ENCODE results near the gene CEP135.

CEP135 gene

DNA sequence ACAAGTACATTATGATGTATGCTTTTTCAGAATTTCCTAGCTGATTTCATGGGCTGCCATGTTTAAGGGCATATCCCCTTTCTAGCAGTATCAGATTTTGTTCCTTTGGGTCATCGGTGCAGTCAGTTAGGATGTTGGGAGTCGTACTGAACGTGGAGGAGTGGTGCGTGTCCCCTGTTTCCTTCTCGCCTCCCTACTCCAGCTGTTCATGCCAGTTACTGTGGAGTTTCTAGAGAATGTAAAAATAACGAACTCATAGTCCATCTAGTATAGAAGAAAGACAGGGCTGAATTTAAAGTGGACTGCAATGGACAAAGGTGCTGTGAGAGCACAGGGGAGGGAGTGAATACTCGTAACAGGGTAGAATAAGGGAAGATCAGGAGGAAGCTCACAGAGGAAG, 111.3 kb downstream of the CEP135 start:
- Histone ChIP-seq H3K27ac (replicated peaks; ENCODE audit: low read length) (no peak overlapping the region), H3K4me1 (ENCODE audit: control insufficient read depth in 2 of 2, insufficient read depth in 1 of 2, low read depth in 1 of 2, low read length in 2 of 2) (peaks cover 8 to 13% of the 10 kb centered on the region in 2 donors), H2BK15ac (ENCODE audit: low read length) (no peak overlapping the region), H3K79me1 (ENCODE audit: low read depth, low read length) (peaks cover 1% of the 10 kb centered on the region), H3K14ac (ENCODE audit: low read length) (no peak overlapping the region), H3K27me3 (ENCODE audit: control insufficient read depth in 3 of 3, insufficient read depth in 3 of 3, low read depth in 1 of 3, low read length in 3 of 3) (no peaks in the 10 kb centered on the region), H2BK12ac (ENCODE audit: low read length) (no peak overlapping the region), H4K91ac (ENCODE audit: low read depth, low read length, poor library complexity) (no peak overlapping the region), H3K23ac (ENCODE audit: low read depth, low read length, poor library complexity) (no peak overlapping the region), H3K4me2 (ENCODE audit: insufficient read depth, low read length, poor library complexity, severe bottlenecking) (no peak overlapping the region), H2AK5ac (ENCODE audit: low read depth, low read length) (no peak overlapping the region), H3K4me3 (ENCODE audit: low read length in 2 of 2) (no peak overlapping the region), H2BK120ac (ENCODE audit: low read depth, low read length) (no peak overlapping the region), H4K8ac (ENCODE audit: low read depth, low read length) (no peak overlapping the region), H3K9ac (ENCODE audit: low read depth, low read length, poor library complexity) (no peak overlapping the region), H3K18ac (ENCODE audit: low read length) (no peak overlapping the region), H3K36me3 (replicated peaks in 1 of 2; ENCODE audit: control insufficient read depth in 2 of 2, insufficient read depth in 2 of 2, low read length in 2 of 2) (peaks cover 1 to 41% of the 10 kb centered on the region in 2 donors), H2AFZ (ENCODE audit: low read length) (no peak overlapping the region), H3K9me3 (replicated peaks in 1 of 2; ENCODE audit: control insufficient read depth in 2 of 2, insufficient read depth in 1 of 2, low read depth in 1 of 2, low read length in 2 of 2) (peaks cover 0 to 11% of the 10 kb centered on the region in 2 donors), H2BK5ac (ENCODE audit: low read length) (no peak overlapping the region), H3K4ac (ENCODE audit: low read length) (no peak overlapping the region)
- DNase-seq (ENCODE audit: low spot score) = no peak
- no CpG with 5 or more reads among the region's 7 CpGs for WGBS, 2 donors (ENCODE audit: extremely low coverage in 2 of 2, insufficient read length in 2 of 2, insufficient replicate concordance in 1 of 2)

DNA sequence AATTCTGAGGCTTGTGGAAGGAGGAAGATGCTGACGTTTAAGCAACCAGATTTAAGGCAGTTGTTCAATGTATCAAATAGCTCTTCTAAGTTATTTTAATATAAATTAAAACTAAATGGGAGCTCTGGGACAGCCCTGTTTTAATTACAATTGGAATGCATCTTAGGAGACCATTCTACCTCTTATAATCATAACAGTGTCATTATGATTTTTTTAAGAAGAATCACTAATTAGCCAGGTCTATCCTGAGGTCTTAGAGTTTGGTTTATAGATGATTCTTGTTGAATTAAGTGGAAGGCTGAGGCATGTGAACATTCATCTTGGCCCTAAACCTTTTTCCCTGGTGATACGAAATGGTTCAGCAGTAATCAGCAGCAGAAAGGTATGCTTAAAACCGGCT, 113.4 kb downstream of the CEP135 start:
- Histone ChIP-seq H3K36me3 (replicated peaks in 1 of 2; ENCODE audit: control insufficient read depth in 2 of 2, insufficient read depth in 2 of 2, low read length in 2 of 2) (peaks cover 1 to 42% of the 10 kb centered on the region in 2 donors), H3K18ac (ENCODE audit: low read length) (no peak overlapping the region), H2BK5ac (ENCODE audit: low read length) (no peak overlapping the region), H3K9me3 (replicated peaks in 1 of 2; ENCODE audit: control insufficient read depth in 2 of 2, insufficient read depth in 1 of 2, low read depth in 1 of 2, low read length in 2 of 2) (peaks cover 0 to 15% of the 10 kb centered on the region in 2 donors), H3K4ac (ENCODE audit: low read length) (no peak overlapping the region), H2AK5ac (ENCODE audit: low read depth, low read length) (no peak overlapping the region), H2BK12ac (ENCODE audit: low read length) (no peak overlapping the region), H3K14ac (ENCODE audit: low read length) (no peak overlapping the region), H3K4me3 (ENCODE audit: low read length in 2 of 2) (no peak overlapping the region), H3K79me1 (ENCODE audit: low read depth, low read length) (peaks cover 5% of the 10 kb centered on the region), H3K23ac (ENCODE audit: low read depth, low read length, poor library complexity) (no peak overlapping the region), H2BK120ac (ENCODE audit: low read depth, low read length) (no peak overlapping the region), H3K27me3 (ENCODE audit: control insufficient read depth in 3 of 3, insufficient read depth in 3 of 3, low read depth in 1 of 3, low read length in 3 of 3) (no peaks in the 10 kb centered on the region), H3K4me1 (ENCODE audit: control insufficient read depth in 2 of 2, insufficient read depth in 1 of 2, low read depth in 1 of 2, low read length in 2 of 2) (peaks cover 0 to 1% of the 10 kb centered on the region in 2 donors), H4K8ac (ENCODE audit: low read depth, low read length) (no peak overlapping the region), H3K4me2 (ENCODE audit: insufficient read depth, low read length, poor library complexity, severe bottlenecking) (no peak overlapping the region), H3K27ac (replicated peaks; ENCODE audit: low read length) (no peak overlapping the region), H4K91ac (ENCODE audit: low read depth, low read length, poor library complexity) (no peak overlapping the region), H2BK15ac (ENCODE audit: low read length) (no peak overlapping the region), H2AFZ (ENCODE audit: low read length) (no peak overlapping the region), H3K9ac (ENCODE audit: low read depth, low read length, poor library complexity) (no peak overlapping the region)
- no peak for DNase-seq (ENCODE audit: low spot score)
- WGBS, 2 donors (ENCODE audit: extremely low coverage in 2 of 2, insufficient read length in 2 of 2, insufficient replicate concordance in 1 of 2) = no CpG with 5 or more reads among the region's 3 CpGs

DNA sequence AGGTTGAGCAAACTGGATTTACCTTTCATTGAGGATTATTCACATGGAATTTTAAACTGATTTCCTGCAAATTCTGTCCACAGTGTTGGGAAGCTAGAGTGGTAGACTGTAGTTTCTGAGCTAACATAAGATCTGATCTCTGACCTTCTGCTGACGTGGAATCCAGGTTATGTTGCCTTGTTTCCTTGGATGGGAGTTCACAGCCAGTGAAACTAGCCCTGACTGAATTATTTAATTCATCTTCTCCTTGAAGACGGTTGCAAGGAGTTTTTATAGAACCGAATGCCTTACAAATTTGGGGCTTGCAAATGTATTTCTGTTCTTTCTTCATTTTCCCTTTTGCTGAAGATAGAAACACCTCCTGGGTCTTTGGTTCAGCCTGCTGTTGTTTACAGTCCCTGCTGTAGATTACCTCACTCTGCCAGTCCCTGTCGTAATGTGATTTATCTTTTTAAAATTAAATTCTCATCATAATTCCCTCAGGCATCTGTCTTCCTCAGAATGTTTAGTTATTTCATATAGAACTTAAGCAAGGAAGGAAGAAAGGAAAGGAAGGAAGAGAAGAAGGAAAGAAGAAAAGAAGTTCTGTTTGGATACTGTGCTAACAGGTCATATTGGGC, 113.9 kb downstream of the CEP135 start:
- Histone ChIP-seq H3K4me2 (ENCODE audit: insufficient read depth, low read length, poor library complexity, severe bottlenecking) (no peak overlapping the region), H3K14ac (ENCODE audit: low read length) (no peak overlapping the region), H2AK5ac (ENCODE audit: low read depth, low read length) (no peak overlapping the region), H3K36me3 (replicated peaks in 1 of 2; ENCODE audit: control insufficient read depth in 2 of 2, insufficient read depth in 2 of 2, low read length in 2 of 2) (peaks cover 1 to 45% of the 10 kb centered on the region in 2 donors), H4K8ac (ENCODE audit: low read depth, low read length) (no peak overlapping the region), H3K9ac (ENCODE audit: low read depth, low read length, poor library complexity) (no peak overlapping the region), H3K27me3 (ENCODE audit: control insufficient read depth in 3 of 3, insufficient read depth in 3 of 3, low read depth in 1 of 3, low read length in 3 of 3) (no peaks in the 10 kb centered on the region), H2BK120ac (ENCODE audit: low read depth, low read length) (no peak overlapping the region), H3K79me1 (ENCODE audit: low read depth, low read length) (peaks cover 5% of the 10 kb centered on the region), H3K4me1 (ENCODE audit: control insufficient read depth in 2 of 2, insufficient read depth in 1 of 2, low read depth in 1 of 2, low read length in 2 of 2) (no peaks in the 10 kb centered on the region), H2AFZ (ENCODE audit: low read length) (no peak overlapping the region), H3K18ac (ENCODE audit: low read length) (no peak overlapping the region), H4K91ac (ENCODE audit: low read depth, low read length, poor library complexity) (no peak overlapping the region), H3K9me3 (replicated peaks in 1 of 2; ENCODE audit: control insufficient read depth in 2 of 2, insufficient read depth in 1 of 2, low read depth in 1 of 2, low read length in 2 of 2) (peaks cover 0 to 11% of the 10 kb centered on the region in 2 donors), H3K27ac (replicated peaks; ENCODE audit: low read length) (no peak overlapping the region), H2BK15ac (ENCODE audit: low read length) (no peak overlapping the region), H3K4ac (ENCODE audit: low read length) (no peak overlapping the region), H3K23ac (ENCODE audit: low read depth, low read length, poor library complexity) (no peak overlapping the region), H3K4me3 (ENCODE audit: low read length in 2 of 2) (no peak overlapping the region), H2BK5ac (ENCODE audit: low read length) (no peak overlapping the region), H2BK12ac (ENCODE audit: low read length) (no peak overlapping the region)
- DNase-seq (ENCODE audit: low spot score) = no peak
- WGBS, 2 donors (ENCODE audit: extremely low coverage in 2 of 2, insufficient read length in 2 of 2, insufficient replicate concordance in 1 of 2) = no CpG with 5 or more reads among the region's 4 CpGs

DNA sequence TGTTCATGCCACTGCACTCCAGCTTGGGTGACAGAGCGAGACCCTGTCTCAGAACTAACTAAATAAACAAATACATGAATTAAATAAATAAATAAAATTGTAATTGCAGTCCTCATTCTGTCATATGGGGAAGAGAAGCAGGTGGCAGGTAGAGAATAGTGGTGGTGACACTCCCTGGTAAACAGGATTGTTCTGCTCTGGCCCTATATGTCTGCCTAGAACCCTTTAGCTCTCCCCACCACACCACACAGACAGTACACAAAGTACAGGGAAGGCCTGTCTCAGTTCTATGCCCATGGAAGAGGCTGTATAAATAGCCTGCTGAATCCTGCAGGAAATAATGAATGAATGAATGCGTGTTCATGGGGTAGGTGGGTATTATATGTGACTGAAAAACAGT, 117.7 kb downstream of the CEP135 start:
- H4K91ac ChIP-seq (ENCODE audit: low read depth, low read length, poor library complexity) = no peak overlapping the region
- no peak overlapping the region for H3K14ac ChIP-seq (ENCODE audit: low read length)
- no peak overlapping the region for H3K27ac ChIP-seq (replicated peaks; ENCODE audit: low read length)
- no peak overlapping the region for H2BK5ac ChIP-seq (ENCODE audit: low read length)
- no peak overlapping the region for H2BK12ac ChIP-seq (ENCODE audit: low read length)
- no peak overlapping the region for H3K9ac ChIP-seq (ENCODE audit: low read depth, low read length, poor library complexity)
- H3K18ac ChIP-seq (ENCODE audit: low read length) = no peak overlapping the region
- peaks cover 12% of the 10 kb centered on the region for H3K79me1 ChIP-seq (ENCODE audit: low read depth, low read length)
- no peak overlapping the region for H4K8ac ChIP-seq (ENCODE audit: low read depth, low read length)
- DNase-seq (ENCODE audit: low spot score) = no peak
- no CpG with 5 or more reads among the region's 2 CpGs for WGBS, 2 donors (ENCODE audit: extremely low coverage in 2 of 2, insufficient read length in 2 of 2, insufficient replicate concordance in 1 of 2)
- no peak overlapping the region for H2BK120ac ChIP-seq (ENCODE audit: low read depth, low read length)
- H3K9me3 ChIP-seq (replicated peaks in 1 of 2; ENCODE audit: control insufficient read depth in 2 of 2, insufficient read depth in 1 of 2, low read depth in 1 of 2, low read length in 2 of 2) = peaks cover 7 to 22% of the 10 kb centered on the region in 2 donors
- no peak overlapping the region for H2AK5ac ChIP-seq (ENCODE audit: low read depth, low read length)
- no peak overlapping the region for H3K4me2 ChIP-seq (ENCODE audit: insufficient read depth, low read length, poor library complexity, severe bottlenecking)
- H2AFZ ChIP-seq (ENCODE audit: low read length) = no peak overlapping the region
- H3K4me1 ChIP-seq (ENCODE audit: control insufficient read depth in 2 of 2, insufficient read depth in 1 of 2, low read depth in 1 of 2, low read length in 2 of 2) = no peaks in the 10 kb centered on the region
- no peak overlapping the region for H3K23ac ChIP-seq (ENCODE audit: low read depth, low read length, poor library complexity)
- H3K4me3 ChIP-seq (ENCODE audit: low read length in 2 of 2) = no peak overlapping the region
- H3K4ac ChIP-seq (ENCODE audit: low read length) = no peak overlapping the region
- H3K36me3 ChIP-seq (replicated peaks in 1 of 2; ENCODE audit: control insufficient read depth in 2 of 2, insufficient read depth in 2 of 2, low read length in 2 of 2) = peaks cover 0 to 34% of the 10 kb centered on the region in 2 donors
- H3K27me3 ChIP-seq (ENCODE audit: control insufficient read depth in 3 of 3, insufficient read depth in 3 of 3, low read depth in 1 of 3, low read length in 3 of 3) = no peaks in the 10 kb centered on the region
- no peak overlapping the region for H2BK15ac ChIP-seq (ENCODE audit: low read length)

All from neuronal stem cell (in vitro differentiated cells).